NCI-H510A treated with DMSO at 0.1 percent for 48 hours (cell line): Measurements from ENCODE around the gene NMT1.

Experiments
- DNase-seq: peaks from one replicate; lab custom pipeline; 2025; lab: John Stamatoyannopoulos, UW

The NMT1 gene

DNA sequence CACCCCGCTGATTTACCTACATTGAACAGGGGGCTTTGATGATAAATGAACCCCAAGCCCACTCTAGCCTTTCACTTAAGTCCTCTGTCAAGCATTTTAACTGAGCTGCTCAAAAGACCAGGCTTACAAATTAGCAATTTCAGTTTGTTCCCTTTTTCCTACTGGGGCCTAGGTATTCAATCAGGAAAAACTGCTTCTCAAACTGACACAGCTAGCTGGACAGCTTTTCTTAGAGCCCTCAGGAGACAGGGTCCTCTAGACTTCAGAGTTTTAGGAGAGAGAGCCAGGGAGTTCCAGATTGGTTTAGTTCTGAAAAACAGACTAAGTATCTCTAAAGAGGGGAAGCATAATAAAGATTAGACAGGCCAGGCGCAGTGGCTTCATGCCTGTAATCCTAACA lies 94.4 kb downstream of the NMT1 start:
- DNase-seq, result no peak

DNA sequence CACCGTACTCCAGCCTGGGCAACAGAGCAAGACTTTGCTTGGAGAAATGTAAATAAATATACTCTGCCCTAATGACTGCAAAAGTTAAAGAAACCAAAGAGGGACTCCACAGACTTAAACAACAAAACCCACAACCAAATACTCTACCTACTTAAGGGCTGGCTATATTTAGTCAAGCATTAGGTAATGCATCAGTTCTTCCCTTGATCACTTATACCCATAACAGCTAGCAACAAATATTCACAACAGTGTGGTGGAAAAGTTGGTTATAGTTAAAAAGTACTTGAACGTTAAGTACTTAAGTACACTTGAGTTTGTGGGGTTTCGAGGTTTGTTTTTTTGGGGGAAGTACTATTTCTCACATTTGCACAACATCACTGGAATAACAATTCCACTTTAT lies 95.1 kb downstream of the NMT1 start:
- no peak for DNase-seq
